ENCODE results near the gene ZNF93. TPM values are rescaled to one million over a fixed set of nuclear protein-coding genes. Genes with fewer than 3 reads are reported as not detected.
A peak's percentile ranks its signal among the peaks of the same experiment; 100 is the strongest.
"Not testable (repeated sequence)": the region's sequence is repeated elsewhere in the genome, so short reads cannot be mapped to it uniquely, and the experiment has no call there.

ZNF93 gene
- total RNA-seq, 1 experiment from 2014 or later: 13.1 TPM

DNA sequence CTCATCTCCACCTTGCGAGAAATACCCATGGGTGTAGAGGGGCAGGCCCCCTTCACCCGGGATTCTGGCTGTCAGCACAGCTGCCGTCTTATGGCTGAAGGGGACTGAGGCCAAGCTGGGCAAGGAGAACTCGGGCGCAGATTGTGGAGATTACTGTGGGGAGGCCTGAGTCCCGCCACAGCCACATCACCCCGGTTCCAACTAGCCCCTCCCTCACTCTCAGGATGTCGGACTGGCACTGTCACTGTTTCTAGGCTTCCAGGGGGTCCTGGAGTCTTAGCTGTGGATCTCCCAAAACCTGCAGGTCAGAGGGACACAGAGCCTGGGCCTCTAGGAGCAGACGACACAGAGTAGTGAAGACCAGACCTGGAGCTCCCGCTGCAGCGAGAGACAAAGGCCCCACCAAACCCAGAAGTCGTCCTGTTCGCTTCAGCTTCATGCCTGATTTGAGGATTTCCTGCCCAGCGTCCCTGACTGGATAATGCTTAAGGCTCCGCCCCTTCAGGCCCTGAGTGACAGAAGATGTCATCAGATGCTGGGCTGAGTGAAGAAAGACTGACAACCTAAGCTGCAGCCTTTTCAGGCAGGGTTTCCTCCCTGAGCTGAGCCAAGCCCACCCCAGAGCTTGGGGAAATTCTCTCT, 55.8 kb downstream of the ZNF93 start:
- Histone ChIP-seq H3K9me3 (ENCODE audit: low read depth, low read length, poor library complexity, severe bottlenecking) (no peaks in the 10 kb centered on the region), H3K36me3 (ENCODE audit: insufficient read depth, low read length, poor library complexity, severe bottlenecking) (no peaks in the 10 kb centered on the region), H3K27ac (ENCODE audit: low read depth, low read length, poor library complexity, severe bottlenecking) (no peak overlapping the region), H3K27me3 (replicated peaks; ENCODE audit: insufficient read depth, low read depth, low read length, poor library complexity) (no peaks in the 10 kb centered on the region), H3K4me3 (ENCODE audit: low read depth, low read length, poor library complexity, severe bottlenecking) (no peak overlapping the region), H3K4me1 (ENCODE audit: insufficient read depth, low read length, poor library complexity, severe bottlenecking) (no peaks in the 10 kb centered on the region)
- BruUV-seq (replicated peaks): no TSS peak
- POLR2A ChIA-PET (ENCODE audit: low non-redundant PET): no interaction called here
- DNase-seq (ENCODE audit: low spot score): peak; percentile 10
- CTCF ChIA-PET: no interaction called here
- intact Hi-C loops (cut with micrococcal nuclease; ENCODE audit: unreplicated experiment): no loop called here
- no peak for TF ChIP-seq EZH2 (IDR thresholded peaks at IDR 0.05; ENCODE audit: borderline replicate concordance, low read depth, low read length, poor library complexity, severe bottlenecking)
- TF ChIP-seq, protein P1, sequence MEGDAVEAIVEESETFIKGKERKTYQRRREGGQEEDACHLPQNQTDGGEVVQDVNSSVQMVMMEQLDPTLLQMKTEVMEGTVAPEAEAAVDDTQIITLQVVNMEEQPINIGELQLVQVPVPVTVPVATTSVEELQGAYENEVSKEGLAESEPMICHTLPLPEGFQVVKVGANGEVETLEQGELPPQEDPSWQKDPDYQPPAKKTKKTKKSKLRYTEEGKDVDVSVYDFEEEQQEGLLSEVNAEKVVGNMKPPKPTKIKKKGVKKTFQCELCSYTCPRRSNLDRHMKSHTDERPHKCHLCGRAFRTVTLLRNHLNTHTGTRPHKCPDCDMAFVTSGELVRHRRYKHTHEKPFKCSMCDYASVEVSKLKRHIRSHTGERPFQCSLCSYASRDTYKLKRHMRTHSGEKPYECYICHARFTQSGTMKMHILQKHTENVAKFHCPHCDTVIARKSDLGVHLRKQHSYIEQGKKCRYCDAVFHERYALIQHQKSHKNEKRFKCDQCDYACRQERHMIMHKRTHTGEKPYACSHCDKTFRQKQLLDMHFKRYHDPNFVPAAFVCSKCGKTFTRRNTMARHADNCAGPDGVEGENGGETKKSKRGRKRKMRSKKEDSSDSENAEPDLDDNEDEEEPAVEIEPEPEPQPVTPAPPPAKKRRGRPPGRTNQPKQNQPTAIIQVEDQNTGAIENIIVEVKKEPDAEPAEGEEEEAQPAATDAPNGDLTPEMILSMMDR (conservative IDR thresholded peaks at IDR 0.05; ENCODE audit: low read depth, low read length): no peak

DNA sequence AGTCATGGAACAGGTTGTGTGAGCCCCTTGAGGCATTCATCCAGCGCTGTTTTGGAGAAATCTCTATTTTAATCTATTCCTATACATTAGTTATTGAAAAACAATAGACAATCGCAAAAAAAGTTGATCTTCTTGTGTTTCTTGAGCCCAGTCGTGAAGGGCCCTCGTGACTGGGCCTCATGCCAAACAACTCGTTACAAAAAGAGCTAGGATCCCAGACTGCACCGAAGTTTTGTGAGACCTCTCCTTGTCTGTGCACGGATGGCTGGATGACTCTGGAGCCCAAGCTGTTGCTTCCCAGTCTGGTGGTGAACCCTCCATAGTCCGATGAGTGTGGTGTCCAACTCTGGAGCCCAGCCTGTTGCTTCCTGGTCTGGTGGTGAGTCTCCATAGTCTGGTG, 57.0 kb downstream of the ZNF93 start:
- H3K4me1 ChIP-seq (ENCODE audit: insufficient read depth, low read length, poor library complexity, severe bottlenecking); POLR2A ChIA-PET (ENCODE audit: low non-redundant PET); H3K27ac ChIP-seq (ENCODE audit: low read depth, low read length, poor library complexity, severe bottlenecking); BruUV-seq (replicated peaks); CTCF ChIA-PET; H3K9me3 ChIP-seq (ENCODE audit: low read depth, low read length, poor library complexity, severe bottlenecking); H3K36me3 ChIP-seq (ENCODE audit: insufficient read depth, low read length, poor library complexity, severe bottlenecking); H3K27me3 ChIP-seq (replicated peaks; ENCODE audit: insufficient read depth, low read depth, low read length, poor library complexity); H3K4me3 ChIP-seq (ENCODE audit: low read depth, low read length, poor library complexity, severe bottlenecking); DNase-seq (ENCODE audit: low spot score): not testable (repeated sequence)
- intact Hi-C loops (cut with micrococcal nuclease; ENCODE audit: unreplicated experiment): loop anchor here (2.0 kb wide), 1 partner anchor 425 kb away; no protein-coding TSS in a partner anchor

DNA sequence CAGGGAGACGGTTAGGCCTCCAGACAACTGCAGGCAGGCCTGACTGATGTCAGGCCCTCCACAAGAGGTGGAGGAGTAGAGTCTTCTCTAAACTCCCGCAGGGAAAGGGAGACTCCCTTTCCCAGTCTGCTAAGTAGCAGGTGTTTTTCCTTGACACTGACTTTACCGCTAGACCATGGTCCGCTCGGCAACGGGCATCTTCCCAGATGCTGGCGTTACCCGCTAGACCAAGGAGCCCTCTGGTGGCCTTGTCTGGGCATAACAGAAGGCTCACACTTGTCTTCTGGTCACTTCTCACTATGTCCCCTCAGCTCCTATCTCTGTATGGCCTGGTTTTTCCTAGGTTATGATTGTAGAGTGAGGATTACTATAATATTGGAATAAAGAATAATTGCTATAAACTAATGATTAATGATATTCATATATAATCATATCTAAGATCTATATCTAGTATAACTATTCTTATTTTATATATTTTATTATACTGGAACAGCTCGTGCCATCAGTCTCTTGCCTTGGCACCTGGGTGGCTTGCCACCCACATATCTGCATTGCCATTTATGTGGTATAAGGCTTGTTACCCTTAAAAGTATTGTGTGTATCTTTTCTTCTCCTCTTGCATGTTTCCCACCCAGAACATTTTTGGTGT, 58.5 kb downstream of the ZNF93 start:
- TF ChIP-seq, protein P1 (conservative IDR thresholded peaks at IDR 0.05; ENCODE audit: low read depth, low read length): peak; percentile 56
- H3K4me3 ChIP-seq (ENCODE audit: low read depth, low read length, poor library complexity, severe bottlenecking); POLR2A ChIA-PET (ENCODE audit: low non-redundant PET); H3K36me3 ChIP-seq (ENCODE audit: insufficient read depth, low read length, poor library complexity, severe bottlenecking); H3K9me3 ChIP-seq (ENCODE audit: low read depth, low read length, poor library complexity, severe bottlenecking); H3K27me3 ChIP-seq (replicated peaks; ENCODE audit: insufficient read depth, low read depth, low read length, poor library complexity); BruUV-seq (replicated peaks); H3K4me1 ChIP-seq (ENCODE audit: insufficient read depth, low read length, poor library complexity, severe bottlenecking); H3K27ac ChIP-seq (ENCODE audit: low read depth, low read length, poor library complexity, severe bottlenecking); CTCF ChIA-PET: not testable (repeated sequence)
- DNase-seq (ENCODE audit: low spot score): peak; percentile 42
- intact Hi-C loops (cut with micrococcal nuclease; ENCODE audit: unreplicated experiment): loop anchor here (2.0 kb wide), 1 partner anchor 426 kb away; no protein-coding TSS in a partner anchor

DNA sequence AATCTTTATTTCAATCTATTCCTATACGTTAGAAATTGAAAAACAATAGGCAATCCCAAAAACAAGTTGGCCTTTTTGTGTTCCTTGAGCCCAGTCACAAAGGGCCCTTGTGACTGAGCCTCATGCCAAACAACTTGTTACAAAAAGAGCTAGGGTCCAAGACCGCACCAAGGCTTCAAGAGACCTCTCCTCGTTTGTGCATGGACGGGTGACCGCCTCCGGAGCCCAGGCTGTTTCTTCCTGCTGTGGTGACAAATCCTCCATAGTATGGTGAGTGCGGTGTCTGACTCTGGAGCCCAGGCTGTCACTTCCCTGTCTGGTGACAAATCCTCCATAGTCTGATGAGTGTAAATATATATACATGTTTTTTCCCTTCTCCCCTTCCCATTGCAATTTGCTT, 63.7 kb downstream of the ZNF93 start:
- Histone ChIP-seq H3K36me3 (ENCODE audit: insufficient read depth, low read length, poor library complexity, severe bottlenecking) (no peaks in the 10 kb centered on the region), H3K4me1 (ENCODE audit: insufficient read depth, low read length, poor library complexity, severe bottlenecking) (no peaks in the 10 kb centered on the region), H3K9me3 (ENCODE audit: low read depth, low read length, poor library complexity, severe bottlenecking) (peaks cover 16% of the 10 kb centered on the region), H3K27ac (ENCODE audit: low read depth, low read length, poor library complexity, severe bottlenecking) (no peak overlapping the region), H3K4me3 (ENCODE audit: low read depth, low read length, poor library complexity, severe bottlenecking) (no peak overlapping the region), H3K27me3 (replicated peaks; ENCODE audit: insufficient read depth, low read depth, low read length, poor library complexity) (no peaks in the 10 kb centered on the region)
- ChIA-PET POLR2A (ENCODE audit: low non-redundant PET) (no interaction called here), CTCF (no interaction called here)
- DNase-seq (ENCODE audit: low spot score): no peak
- TF ChIP-seq, protein P1 (conservative IDR thresholded peaks at IDR 0.05; ENCODE audit: low read depth, low read length): no peak
- no peak for TF ChIP-seq EZH2 (IDR thresholded peaks at IDR 0.05; ENCODE audit: borderline replicate concordance, low read depth, low read length, poor library complexity, severe bottlenecking)
- no TSS peak for BruUV-seq (replicated peaks)
- intact Hi-C loops (cut with micrococcal nuclease; ENCODE audit: unreplicated experiment): no loop called here

DNA sequence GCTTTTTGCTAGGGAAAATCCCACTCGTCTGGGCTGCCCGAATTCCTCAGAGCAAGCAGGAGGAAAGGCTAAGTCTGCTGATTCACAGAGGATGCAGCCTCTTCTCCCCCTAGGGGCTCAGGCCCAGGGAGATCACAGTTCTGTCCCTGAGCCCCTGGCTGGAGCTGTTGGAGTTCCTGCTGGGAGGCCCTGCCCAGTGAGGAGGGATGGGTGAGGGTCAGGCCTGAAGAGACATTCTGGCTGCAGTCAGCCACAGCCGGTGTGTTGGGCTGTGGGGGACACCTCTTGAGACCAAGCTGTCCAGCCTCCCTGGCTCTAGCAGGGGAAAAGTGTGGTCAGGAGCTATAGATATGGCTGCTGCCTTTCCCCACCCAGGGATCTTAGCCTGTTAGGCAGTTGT, 65.4 kb downstream of the ZNF93 start:
- CTCF ChIA-PET; POLR2A ChIA-PET (ENCODE audit: low non-redundant PET); intact Hi-C loops (cut with micrococcal nuclease; ENCODE audit: unreplicated experiment); H3K27me3 ChIP-seq (replicated peaks; ENCODE audit: insufficient read depth, low read depth, low read length, poor library complexity); H3K4me1 ChIP-seq (ENCODE audit: insufficient read depth, low read length, poor library complexity, severe bottlenecking); BruUV-seq (replicated peaks); DNase-seq (ENCODE audit: low spot score); H3K4me3 ChIP-seq (ENCODE audit: low read depth, low read length, poor library complexity, severe bottlenecking); H3K36me3 ChIP-seq (ENCODE audit: insufficient read depth, low read length, poor library complexity, severe bottlenecking); H3K27ac ChIP-seq (ENCODE audit: low read depth, low read length, poor library complexity, severe bottlenecking): not testable (repeated sequence)
- H3K9me3 ChIP-seq (ENCODE audit: low read depth, low read length, poor library complexity, severe bottlenecking): peaks cover 20% of the 10 kb centered on the region

All from A673 (cell line).